GM19023 (cell line): ENCODE results near the gene HNRNPCL2.
"Not testable (repeated sequence)": the region's sequence is repeated elsewhere in the genome, so short reads cannot be mapped to it uniquely, and the experiment has no call there.

Experiments used
- ATAC-seq: cut with Tn5 transposase; IDR thresholded peaks from one replicate; pipeline ENCODE4 v1.9.1; 2021; ENCODE audit warnings: mild to moderate bottlenecking, moderate library complexity; ENCODE audit not compliant: unreplicated experiment

HNRNPCL2 gene

DNA sequence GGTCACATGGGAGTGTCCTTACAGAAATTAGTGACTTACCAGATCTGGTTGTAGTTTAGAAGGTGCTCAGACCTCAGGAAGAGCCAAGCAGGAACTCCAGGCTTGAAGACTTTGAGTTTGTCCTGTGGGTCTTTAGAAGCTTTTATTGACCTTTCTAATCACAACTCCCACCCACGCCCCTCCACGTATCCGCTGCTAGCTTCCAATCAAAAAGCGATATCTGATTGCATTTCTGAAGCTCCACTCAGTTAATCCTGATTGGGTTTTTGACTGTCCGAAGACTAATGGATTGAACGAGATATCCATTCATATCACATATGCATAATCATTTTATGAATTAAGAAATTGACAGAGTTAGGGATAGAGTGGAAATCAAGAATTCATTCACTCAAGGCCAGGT lies at the start of gene HNRNPCL2:
Gene HNRNPCL2, minus strand, starts transcription at position 101 of the 400 bp plus-strand sequence. CDS start 454 bp downstream, outside the sequence.
- ATAC-seq, result not testable (repeated sequence)

DNA sequence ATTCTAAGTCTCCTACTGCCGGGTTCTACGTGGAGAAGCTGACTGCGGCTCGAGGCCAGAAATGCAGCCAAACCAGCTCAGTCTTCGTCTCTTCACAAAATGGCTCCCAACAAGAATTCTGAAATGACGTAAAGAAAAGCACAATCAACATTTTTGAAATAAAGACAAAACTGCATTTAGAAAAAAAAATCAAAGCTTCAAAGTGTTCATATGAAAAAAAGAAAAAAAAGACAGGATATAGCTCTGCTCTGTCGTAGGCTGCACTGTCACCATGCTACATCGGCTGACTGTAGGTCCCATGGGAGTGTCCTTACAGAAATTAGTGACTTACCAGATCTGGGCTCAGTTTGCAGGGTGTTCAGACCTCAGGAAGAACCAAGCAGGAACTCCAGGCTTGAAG lies 48.9 kb upstream of the HNRNPCL2 start, which contains the start of gene HNRNPCL4:
Gene HNRNPCL4, minus strand, starts transcription at position 101 of the 400 bp plus-strand sequence. CDS start 164 bp downstream, outside the sequence.
- ATAC-seq, result not testable (repeated sequence)

DNA sequence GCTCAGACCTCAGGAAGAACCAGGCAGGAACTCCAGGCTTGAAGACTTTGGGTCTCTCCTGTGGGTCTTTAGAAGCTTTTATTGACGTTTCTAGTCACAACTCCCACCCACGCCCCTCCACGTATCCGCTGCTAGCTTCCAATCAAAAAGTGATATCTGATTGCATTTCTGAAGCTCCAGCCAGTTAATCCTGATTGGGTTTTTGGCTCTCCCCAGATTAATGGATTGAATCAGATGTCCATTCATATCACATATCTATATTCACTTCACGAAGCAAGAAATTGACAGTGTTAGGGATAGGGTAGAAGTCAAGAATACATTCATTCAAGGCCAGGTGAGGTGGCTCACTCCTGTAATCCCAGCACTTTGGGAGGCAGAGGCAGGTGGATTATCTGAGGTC lies 39.3 kb upstream of the HNRNPCL2 start, which contains the start of gene PRAMEF26:
Gene PRAMEF26, minus strand, starts transcription at position 101 of the 400 bp plus-strand sequence. CDS start 2,914 bp downstream, outside the sequence.
- not testable (repeated sequence) for ATAC-seq

DNA sequence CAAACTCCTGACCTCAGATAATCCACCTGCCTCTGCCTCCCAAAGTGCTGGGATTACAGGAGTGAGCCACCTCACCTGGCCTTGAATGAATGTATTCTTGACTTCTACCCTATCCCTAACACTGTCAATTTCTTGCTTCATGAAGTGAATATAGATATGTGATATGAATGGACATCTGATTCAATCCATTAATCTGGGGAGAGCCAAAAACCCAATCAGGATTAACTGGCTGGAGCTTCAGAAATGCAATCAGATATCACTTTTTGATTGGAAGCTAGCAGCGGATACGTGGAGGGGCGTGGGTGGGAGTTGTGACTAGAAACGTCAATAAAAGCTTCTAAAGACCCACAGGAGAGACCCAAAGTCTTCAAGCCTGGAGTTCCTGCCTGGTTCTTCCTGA lies 46.2 kb downstream of the HNRNPCL2 start, which contains the start of gene PRAMEF25:
Gene PRAMEF25, plus strand, starts transcription at position 301 of the 400 bp plus-strand sequence. CDS start 2,920 bp downstream, outside the sequence.
- ATAC-seq, result not testable (repeated sequence)
